IPS-NIHi7 (cell line): ENCODE measurements around the gene VWA1.
"Not testable (repeated sequence)": the region's sequence is repeated elsewhere in the genome, so short reads cannot be mapped to it uniquely, and the experiment has no call there.

ENCODE experiments used
- DNase-seq: peaks from one replicate; pipeline ENCODE4 v3.0.0; 2012; ENCODE audit warnings: mixed read lengths; ENCODE audit errors: extremely low spot score

VWA1 gene

DNA sequence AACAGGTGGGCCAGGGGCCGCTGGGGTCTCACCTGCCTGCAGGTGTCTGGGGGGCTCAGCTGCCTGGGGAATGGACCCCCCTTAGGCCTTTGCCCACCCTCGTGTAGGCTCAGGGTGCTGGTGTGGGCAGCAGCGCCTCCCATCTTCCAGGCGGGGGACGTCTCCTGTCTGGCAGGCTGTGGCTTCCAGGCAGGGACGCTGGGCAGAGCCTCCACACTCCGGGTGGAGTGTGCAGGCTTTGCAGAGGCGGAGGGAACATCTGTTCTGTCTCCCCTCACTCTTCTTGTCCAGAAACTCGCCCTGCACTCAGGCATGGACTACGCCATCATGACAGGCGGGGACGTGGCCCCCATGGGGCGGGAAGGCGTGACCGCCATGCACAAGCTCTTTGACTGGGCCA is 20.4 kb downstream of the VWA1 start:
- not testable (repeated sequence) for DNase-seq

DNA sequence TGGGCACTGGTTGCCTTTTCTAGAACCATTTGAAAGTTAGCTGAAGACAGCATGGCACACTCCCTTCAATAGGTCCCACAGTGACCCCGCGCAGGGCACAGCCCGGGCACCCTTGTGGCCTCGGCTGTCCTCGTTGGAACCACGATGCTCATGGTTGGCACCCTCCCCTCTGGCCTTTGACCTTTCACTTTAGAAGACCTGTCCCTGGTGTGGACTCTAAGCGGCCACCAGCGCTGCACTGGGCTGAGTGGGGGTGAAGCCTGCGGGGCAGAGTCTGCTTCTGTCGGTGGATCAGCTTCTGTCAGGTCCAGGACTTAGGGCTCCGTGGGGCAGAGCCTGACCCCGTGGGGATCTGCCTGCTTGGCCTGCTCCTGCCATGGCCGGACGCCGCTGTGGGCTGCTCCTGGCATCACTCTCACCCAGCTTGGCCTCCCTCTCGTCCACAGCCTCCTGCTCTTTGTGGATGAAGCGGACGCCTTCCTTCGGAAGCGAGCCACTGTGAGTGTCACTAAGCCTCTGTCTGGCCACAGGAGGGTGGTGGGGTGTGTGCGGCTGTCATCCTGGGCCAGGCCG is 21.3 kb downstream of the VWA1 start:
- not testable (repeated sequence) for DNase-seq

DNA sequence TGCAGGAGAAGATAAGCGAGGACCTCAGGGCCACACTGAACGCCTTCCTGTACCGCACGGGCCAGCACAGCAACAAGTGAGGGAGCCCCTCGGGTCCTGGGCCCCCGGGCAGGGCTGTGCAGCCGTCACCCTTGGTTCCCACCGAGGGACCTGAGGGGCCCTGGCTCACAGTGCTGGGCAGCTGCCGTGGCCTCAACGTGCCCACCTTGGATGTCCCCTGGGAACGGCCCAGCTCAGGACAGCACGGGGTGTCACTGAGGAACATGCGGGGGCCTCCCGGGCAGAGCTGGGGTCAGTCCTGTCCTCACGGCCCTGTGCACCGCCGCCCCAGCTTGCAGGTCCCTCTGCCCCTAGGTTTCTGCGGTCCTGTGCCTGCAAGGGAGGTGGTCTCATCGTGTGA is 23.7 kb downstream of the VWA1 start:
- DNase-seq: not testable (repeated sequence)

DNA sequence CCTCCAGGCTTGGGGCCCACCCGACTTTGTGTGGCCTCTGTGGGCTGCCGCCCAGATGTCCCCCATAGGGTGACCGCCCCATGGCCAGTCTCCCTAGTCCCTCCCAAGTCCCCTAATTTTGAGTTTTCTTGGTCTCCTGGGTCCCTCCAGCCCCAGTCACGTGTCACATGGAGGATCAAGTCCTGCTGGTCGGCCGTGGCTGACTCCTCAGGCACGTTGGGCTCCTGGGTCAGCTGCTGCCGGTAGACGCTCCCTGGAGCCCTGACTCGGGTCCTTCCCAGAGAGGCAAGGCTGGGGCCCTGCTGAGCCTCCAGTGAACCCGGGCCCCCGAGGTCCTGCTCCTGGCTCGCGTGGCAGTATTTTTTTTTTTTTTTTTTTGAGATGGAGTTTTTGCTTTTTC is 24.2 kb downstream of the VWA1 start:
- not testable (repeated sequence) for DNase-seq

- no peak for DNase-seq
Observed at GRCh38 chr1:1460540-1461130, 25.1 kb downstream of the VWA1 start.

GRCh38 chr1:1461721-1462317 is 26.3 kb downstream of the VWA1 start:
- no peak for DNase-seq

- no peak for DNase-seq
Observed at GRCh38 chr1:1462318-1462966, 27.0 kb downstream of the VWA1 start.

GRCh38 chr1:1463312-1463711 is 27.8 kb downstream of the VWA1 start:
- no peak for DNase-seq

DNA sequence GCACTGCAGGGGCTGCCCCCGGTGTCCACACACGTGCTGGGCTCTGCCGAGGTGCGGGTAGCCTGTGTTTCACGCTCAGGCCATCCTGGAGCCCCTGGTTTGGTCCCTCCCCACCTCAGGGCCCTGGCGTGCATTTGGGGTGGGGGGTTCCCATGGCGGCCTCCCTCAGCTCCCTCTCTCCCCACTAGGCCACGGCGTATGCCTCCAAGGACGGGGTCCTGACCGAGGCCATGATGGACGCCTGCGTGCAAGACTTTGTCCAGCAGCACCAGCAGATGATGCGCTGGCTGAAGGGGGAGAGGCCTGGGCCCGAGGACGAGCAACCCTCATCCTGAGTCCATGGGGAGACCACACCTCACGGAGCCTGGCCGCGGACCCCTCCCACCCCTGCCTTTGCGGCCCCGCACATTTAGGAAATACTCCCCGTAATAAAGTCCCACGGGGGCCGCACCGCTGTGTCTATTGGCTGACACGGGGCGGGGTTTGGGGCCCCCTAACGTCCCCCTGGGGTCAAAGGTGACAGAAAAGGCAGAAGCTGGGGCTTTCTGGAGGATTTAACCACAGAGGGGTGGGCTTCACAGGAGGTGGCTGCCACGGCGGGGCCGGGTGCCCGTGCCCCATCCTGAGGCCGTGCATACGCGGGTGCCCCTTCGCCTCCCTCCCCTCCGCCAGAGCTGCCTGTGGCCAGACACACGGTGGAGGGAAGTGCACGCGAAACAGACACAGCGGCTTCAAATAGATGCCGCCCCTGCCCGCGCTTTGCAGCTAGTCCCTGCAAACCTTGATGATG is 32.9 kb downstream of the VWA1 start:
- not testable (repeated sequence) for DNase-seq

- DNase-seq: no peak
Observed at GRCh38 chr1:1470626-1471388, 35.3 kb downstream of the VWA1 start.

DNA sequence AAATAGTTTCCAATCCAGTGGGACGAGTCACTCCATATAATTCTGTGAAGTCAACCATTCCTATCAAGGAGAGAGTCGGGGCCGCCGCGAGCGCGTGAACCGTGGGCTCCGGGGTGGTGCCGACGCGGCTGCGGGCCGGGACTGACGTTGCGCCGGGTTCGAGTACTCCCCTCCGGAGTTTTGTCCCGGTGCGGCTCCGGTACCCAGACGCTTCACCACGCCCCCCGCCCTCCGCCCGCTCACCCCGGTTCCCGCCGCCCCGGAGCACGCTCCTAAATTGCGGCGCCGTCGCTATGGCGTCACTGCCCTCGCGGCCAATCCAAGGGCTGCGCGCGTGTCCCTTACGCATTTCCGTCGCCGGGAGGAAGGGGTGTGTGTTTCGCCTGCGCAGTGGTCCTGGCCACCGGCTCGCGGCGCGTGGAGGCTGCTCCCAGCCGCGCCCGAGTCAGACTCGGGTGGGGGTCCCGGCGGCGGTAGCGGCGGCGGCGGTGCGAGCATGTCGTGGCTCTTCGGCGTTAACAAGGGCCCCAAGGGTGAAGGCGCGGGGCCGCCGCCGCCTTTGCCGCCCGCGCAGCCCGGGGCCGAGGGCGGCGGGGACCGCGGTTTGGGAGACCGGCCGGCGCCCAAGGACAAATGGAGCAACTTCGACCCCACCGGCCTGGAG is 36.0 kb downstream of the VWA1 start, which contains the start of gene ATAD3B:
Gene ATAD3B (plus strand): TSS at position 377 of the 664 bp plus-strand sequence. CDS start 120 bp downstream, at position 497.
- peak; percentile 97 for DNase-seq

GRCh38 chr1:1472053-1472876 is 36.8 kb downstream of the VWA1 start:
- not testable (repeated sequence) for DNase-seq

DNA sequence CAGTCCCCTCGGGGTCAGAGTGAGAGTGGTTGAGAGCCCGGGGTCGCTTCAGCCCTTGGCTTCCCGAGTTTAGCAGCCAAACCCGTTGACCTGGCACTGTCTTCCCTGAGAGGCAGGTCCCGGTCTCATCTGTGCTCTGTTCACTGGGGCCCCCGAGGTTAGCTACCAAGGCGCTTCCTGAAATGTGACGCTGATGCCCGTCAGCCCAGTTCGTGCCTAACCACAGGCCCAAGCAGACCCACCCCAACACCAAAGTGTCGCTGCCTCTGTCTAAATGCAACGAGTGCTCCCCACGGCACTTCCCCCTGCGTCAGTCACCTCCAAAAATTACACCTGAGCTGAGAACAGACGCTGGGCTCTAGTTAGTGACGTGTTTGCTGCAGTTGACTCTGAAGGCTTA is 40.5 kb downstream of the VWA1 start:
- DNase-seq: not testable (repeated sequence)

DNA sequence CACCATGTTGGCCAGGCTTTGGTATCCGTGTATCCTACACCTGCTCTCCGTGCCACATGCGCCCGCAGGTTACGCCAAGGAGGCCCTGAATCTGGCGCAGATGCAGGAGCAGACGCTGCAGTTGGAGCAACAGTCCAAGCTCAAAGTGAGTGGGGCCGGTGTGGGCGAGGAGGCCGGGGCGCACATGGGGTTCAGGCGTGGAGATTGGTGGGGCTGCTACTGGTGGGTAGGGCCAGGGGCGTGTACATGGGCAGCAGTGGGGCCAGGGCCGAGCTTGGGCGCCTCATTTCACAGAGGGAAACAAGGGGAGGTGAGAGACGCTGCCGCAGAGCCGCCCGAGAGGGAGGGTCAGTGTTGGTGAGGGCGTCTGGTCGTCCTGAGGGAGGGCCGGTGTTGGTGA is 41.7 kb downstream of the VWA1 start:
- no peak for DNase-seq

DNA sequence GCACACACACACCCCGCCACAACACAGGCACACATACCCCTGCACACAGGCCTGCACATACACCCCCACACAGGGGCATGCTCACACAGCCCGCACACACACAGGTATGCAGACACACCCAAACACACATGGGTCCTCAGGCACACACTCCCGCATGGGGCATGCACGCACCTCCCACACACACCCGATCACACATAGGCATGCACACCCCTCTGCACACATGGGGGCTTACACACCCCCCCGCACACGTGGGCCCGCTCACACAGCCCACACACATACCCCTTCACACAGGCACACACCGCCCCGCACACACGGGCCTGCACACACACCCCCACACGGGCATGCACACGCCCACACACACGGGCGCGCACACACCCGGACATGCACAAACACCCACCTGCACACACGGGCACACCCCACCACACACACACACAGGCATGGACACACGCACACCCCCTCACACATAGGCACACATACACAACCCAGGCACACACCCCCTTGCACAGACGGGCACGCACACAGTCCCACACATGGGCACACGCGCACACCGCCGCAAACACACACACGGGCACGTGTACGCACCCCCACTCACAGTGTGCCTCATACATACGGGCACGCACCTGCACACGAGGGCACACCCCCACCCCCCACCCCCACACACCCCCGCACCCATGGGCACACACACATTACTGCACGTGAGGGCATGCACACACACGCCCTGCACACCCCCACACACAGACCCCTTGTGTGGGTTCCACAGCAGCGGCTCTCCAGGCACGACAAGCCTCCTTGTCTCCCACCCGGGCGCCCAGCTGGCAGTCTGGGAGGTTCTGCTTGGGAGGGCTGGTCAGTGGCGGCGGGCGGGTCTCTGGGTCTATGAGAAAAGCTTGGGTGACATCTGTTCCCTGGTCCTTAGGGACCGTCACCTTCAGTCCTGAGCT is 44.3 kb downstream of the VWA1 start:
- no peak for DNase-seq

DNA sequence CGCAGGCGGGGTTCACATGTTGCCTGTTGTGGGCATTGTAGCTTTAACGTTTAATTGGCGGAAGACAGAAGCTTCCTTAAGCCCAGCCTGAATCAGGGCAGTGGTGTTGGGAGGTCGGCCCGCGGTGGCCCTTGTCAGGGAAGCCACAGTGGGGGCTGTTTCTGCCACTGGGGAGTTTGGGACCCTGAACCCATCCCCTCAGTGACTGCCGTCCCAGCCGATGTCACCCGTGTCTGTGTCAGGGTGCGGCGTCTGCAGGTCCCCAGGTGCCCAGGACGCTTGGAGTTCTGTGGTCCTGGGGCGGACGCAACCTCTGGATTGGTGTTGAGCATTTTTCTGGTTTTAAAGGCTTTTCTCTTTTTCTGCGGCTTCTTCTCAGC is 45.0 kb downstream of the VWA1 start:
- DNase-seq: not testable (repeated sequence)

DNA sequence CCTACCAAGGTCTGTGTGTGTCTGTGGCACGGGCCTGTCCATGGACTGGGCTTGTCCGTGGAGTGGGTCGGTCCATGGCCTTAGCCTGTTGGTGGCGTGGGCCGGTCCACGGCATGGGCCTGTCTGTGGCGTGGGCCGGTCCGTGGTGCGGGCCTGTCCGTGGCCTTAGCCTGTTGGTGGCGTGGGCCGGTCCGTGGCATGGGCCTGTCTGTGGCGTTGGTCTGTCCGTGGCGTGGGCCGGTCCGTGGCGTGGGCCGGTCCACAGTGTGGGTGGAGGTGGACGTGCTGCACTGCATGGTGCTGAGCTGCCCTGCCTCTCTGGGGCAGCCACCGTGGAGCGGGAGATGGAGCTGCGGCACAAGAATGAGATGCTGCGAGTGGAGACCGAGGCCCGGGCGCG is 46.3 kb downstream of the VWA1 start:
- not testable (repeated sequence) for DNase-seq

- DNase-seq: no peak
Observed at GRCh38 chr1:1482856-1483255, 47.4 kb downstream of the VWA1 start.

DNA sequence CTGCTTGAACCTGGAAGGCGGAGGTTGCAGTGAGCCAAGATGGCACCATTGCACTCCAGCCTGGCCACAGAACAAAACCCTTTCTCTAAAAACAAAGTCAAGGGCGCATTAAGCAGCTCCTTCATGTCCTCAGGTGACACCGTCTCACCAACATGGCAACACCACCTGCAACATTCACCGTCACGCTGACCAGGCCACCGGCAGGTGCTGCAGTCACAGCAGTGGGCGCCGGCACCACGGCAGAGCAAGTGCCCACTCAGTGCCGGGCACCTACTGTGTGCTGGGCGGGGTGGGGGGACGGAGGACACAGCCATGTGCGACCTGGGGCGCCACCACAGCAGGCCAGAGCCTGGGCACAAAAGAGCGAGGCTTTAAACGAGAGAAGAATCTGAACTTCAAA is 48.2 kb downstream of the VWA1 start:
- no peak for DNase-seq
